Ovary (tissue), 3 donors: ENCODE results near the gene AP2A2.

ENCODE experiments used
- CTCF ChIP-seq, 3 donors: fragments of 450-650 bp in 2 of 3; fragments of 200-600 bp in 1 of 3; IDR thresholded peaks; one replicate each; pipeline versions ENCODE4 v1.5.1 to v1.8.0; 2016 to 2022; ENCODE audit warnings: antibody characterized with exemption in 3 of 3, mild to moderate bottlenecking in 1 of 3
- POLR2A ChIP-seq: fragments of 450-650 bp; IDR thresholded peaks from one replicate; pipeline ENCODE4 v1.6.1; 2017; ENCODE audit warnings: antibody characterized with exemption, mild to moderate bottlenecking, moderate library complexity
- donor health status: DM: no; HTN: no; CAD: no.

GRCh38 chr11:985848-986247, 60.2 kb downstream of the AP2A2 start:
- no peak for TF ChIP-seq CTCF (IDR thresholded peaks at IDR 0.05)
- no peak for TF ChIP-seq POLR2A
